Ishikawa (cell line): ENCODE data around the gene KLK15.

Experiments
- CEBPB ChIP-seq: IDR thresholded peaks from 2 replicates; pipeline ENCODE4 v1.6.1; 2012
- CREB1 ChIP-seq: IDR thresholded peaks from 2 replicates; pipeline ENCODE4 v1.6.1; 2012; ENCODE audit warnings: low read depth
- EGR1 ChIP-seq: IDR thresholded peaks from 2 replicates; pipeline ENCODE4 v1.6.1; 2012
- EP300 ChIP-seq: IDR thresholded peaks from 2 replicates; pipeline ENCODE4 v1.6.1; 2012; ENCODE audit warnings: borderline replicate concordance
- FOXM1 ChIP-seq: IDR thresholded peaks from 2 replicates; pipeline ENCODE4 v1.6.1; 2012; ENCODE audit warnings: low read depth, borderline replicate concordance
- MAX ChIP-seq: IDR thresholded peaks from 2 replicates; pipeline ENCODE4 v1.6.1; 2012
- NFIC ChIP-seq: IDR thresholded peaks from 2 replicates; pipeline ENCODE4 v1.6.1; 2012
- RAD21 ChIP-seq: IDR thresholded peaks from 2 replicates; pipeline ENCODE4 v1.6.1; 2012; ENCODE audit warnings: low read depth
- REST ChIP-seq: IDR thresholded peaks from 2 replicates; pipeline ENCODE4 v1.6.1; 2012; ENCODE audit warnings: low read depth, mild to moderate bottlenecking
- TAF1 ChIP-seq: IDR thresholded peaks from 2 replicates; pipeline ENCODE4 v1.6.1; 2012; ENCODE audit warnings: low read depth, mild to moderate bottlenecking
- TCF12 ChIP-seq: IDR thresholded peaks from 2 replicates; pipeline ENCODE4 v1.6.1; 2012; ENCODE audit warnings: low read depth
- TEAD4 ChIP-seq: IDR thresholded peaks from 2 replicates; pipeline ENCODE4 v1.6.1; 2012
- USF1 ChIP-seq: IDR thresholded peaks from 2 replicates; pipeline ENCODE4 v1.6.1; 2012
- YY1 ChIP-seq: IDR thresholded peaks from 2 replicates; pipeline ENCODE4 v1.6.1; 2012; ENCODE audit warnings: low read depth
- ZBTB7A ChIP-seq: IDR thresholded peaks from 2 replicates; pipeline ENCODE4 v1.6.1; 2012; ENCODE audit warnings: low read depth

KLK15 gene

GRCh38 chr19:50850738-50851137 is 17.4 kb upstream of the KLK15 start:
- TF ChIP-seq RAD21, result no peak
- no peak for TF ChIP-seq ZBTB7A
- TF ChIP-seq CREB1, result no peak
- no peak for TF ChIP-seq TCF12
- TF ChIP-seq EP300, result no peak
- TF ChIP-seq TAF1, result no peak

- TF ChIP-seq TEAD4 (no peak), EP300 (no peak), FOXM1 (no peak), MAX (no peak)
Observed at GRCh38 chr19:50844296-50844935, 11.0 kb upstream of the KLK15 start.

- TF ChIP-seq NFIC (no peak), CEBPB (no peak), TEAD4 (no peak), TAF1 (no peak), TCF12 (no peak), REST (no peak), MAX (no peak), RAD21 (no peak)
Observed at GRCh38 chr19:50843701-50844221, 10.4 kb upstream of the KLK15 start.

GRCh38 chr19:50843205-50843604 is 9.8 kb upstream of the KLK15 start:
- TF ChIP-seq FOXM1 (no peak), EGR1 (no peak), TAF1 (no peak), RAD21 (no peak), TEAD4 (no peak), MAX (no peak), TCF12 (no peak), NFIC (no peak), REST (no peak), ZBTB7A (no peak), EP300 (no peak), YY1 (no peak), CREB1 (no peak), USF1 (no peak), CEBPB (no peak)

- TF ChIP-seq CREB1, result no peak
Observed at GRCh38 chr19:50842130-50842529, 8.8 kb upstream of the KLK15 start.

- TF ChIP-seq CREB1, result no peak
- TF ChIP-seq TEAD4, result no peak
- TF ChIP-seq FOXM1, result no peak
- no peak for TF ChIP-seq EP300
- TF ChIP-seq CEBPB, result no peak
- no peak for TF ChIP-seq REST
- no peak for TF ChIP-seq TCF12
Observed at GRCh38 chr19:50839712-50840655, 6.6 kb upstream of the KLK15 start.
